HL-60 (cell line): ENCODE measurements around the gene NR2C2AP.

Experiments
- POLR2AphosphoS5 ChIP-seq: IDR thresholded peaks from 2 replicates; pipeline ENCODE4 v1.6.1; 2012; ENCODE audit warnings: low read depth
- TF ChIP-seq, protein P1 (sequence below): IDR thresholded peaks from one replicate; pipeline ENCODE4 v1.5.1; 2011; ENCODE audit warnings: low read length, control low read depth, inconsistent platforms; ENCODE audit not compliant: insufficient read depth
- TF ChIP-seq, protein P2 (sequence below): IDR thresholded peaks from 2 replicates; pipeline ENCODE4 v1.6.1; 2012; ENCODE audit warnings: low read depth; ENCODE audit not compliant: insufficient replicate concordance

DNA sequence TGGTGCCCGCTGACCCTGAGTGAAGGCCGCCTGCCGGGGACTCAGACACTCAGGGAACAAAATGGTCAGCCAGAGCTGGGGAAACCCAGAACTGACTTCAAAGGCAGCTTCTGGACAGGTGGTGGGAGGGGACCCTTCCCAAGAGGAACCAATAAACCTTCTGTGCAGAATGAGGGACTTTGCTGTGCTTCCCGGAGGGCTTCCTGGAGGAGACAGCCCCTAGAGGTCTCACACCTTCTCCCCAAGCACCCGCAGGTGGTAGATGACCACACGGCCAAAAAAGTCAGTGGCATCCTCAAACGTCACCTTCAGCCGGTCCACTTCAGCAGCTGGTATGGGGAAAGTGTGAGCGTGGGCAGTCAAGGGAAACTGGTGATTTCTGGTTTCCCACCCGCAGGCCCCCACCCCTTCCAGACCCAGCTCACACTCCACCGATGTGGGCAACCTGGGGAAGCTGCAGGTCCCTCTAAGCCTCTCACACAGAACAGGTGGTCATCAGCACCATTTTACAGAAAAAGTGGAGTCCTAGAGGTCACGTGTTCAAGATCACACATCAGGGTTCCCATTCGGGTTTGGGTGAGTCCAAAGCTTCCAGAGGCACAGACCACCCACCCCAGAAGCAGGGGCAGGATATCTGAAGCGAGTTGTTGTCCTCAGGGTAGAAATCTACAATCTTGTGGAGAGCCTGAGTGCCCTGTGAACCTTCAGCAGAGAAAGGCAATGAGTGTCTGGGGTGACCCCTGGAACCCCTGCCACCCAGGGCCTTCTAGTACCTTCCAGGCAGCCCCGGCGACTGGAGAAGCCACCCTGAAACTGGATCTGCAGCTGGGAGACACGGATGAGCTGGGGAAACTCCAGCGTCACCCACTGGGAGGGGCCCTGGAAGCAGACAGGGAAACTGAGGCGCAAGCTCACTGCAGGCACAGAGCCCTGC is 1.2 kb downstream of the NR2C2AP start:
- TF ChIP-seq, protein P1, sequence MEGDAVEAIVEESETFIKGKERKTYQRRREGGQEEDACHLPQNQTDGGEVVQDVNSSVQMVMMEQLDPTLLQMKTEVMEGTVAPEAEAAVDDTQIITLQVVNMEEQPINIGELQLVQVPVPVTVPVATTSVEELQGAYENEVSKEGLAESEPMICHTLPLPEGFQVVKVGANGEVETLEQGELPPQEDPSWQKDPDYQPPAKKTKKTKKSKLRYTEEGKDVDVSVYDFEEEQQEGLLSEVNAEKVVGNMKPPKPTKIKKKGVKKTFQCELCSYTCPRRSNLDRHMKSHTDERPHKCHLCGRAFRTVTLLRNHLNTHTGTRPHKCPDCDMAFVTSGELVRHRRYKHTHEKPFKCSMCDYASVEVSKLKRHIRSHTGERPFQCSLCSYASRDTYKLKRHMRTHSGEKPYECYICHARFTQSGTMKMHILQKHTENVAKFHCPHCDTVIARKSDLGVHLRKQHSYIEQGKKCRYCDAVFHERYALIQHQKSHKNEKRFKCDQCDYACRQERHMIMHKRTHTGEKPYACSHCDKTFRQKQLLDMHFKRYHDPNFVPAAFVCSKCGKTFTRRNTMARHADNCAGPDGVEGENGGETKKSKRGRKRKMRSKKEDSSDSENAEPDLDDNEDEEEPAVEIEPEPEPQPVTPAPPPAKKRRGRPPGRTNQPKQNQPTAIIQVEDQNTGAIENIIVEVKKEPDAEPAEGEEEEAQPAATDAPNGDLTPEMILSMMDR = no peak
- TF ChIP-seq, protein P2, sequence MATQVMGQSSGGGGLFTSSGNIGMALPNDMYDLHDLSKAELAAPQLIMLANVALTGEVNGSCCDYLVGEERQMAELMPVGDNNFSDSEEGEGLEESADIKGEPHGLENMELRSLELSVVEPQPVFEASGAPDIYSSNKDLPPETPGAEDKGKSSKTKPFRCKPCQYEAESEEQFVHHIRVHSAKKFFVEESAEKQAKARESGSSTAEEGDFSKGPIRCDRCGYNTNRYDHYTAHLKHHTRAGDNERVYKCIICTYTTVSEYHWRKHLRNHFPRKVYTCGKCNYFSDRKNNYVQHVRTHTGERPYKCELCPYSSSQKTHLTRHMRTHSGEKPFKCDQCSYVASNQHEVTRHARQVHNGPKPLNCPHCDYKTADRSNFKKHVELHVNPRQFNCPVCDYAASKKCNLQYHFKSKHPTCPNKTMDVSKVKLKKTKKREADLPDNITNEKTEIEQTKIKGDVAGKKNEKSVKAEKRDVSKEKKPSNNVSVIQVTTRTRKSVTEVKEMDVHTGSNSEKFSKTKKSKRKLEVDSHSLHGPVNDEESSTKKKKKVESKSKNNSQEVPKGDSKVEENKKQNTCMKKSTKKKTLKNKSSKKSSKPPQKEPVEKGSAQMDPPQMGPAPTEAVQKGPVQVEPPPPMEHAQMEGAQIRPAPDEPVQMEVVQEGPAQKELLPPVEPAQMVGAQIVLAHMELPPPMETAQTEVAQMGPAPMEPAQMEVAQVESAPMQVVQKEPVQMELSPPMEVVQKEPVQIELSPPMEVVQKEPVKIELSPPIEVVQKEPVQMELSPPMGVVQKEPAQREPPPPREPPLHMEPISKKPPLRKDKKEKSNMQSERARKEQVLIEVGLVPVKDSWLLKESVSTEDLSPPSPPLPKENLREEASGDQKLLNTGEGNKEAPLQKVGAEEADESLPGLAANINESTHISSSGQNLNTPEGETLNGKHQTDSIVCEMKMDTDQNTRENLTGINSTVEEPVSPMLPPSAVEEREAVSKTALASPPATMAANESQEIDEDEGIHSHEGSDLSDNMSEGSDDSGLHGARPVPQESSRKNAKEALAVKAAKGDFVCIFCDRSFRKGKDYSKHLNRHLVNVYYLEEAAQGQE = no peak
- no peak for TF ChIP-seq POLR2AphosphoS5
